HCT116 (cell line): Measurements from ENCODE around the gene ZBTB20. TPM values are rescaled to one million over a fixed set of nuclear protein-coding genes. Genes with fewer than 3 reads are reported as not detected.

ENCODE experiments used
- ATAC-seq: fragments of 200-7000 bp; cut with Tn5 transposase; 2 replicates; pipeline ENCODE4 v1.9.1; 2020; ENCODE audit warnings: mild to moderate bottlenecking, moderate library complexity
- BruUV-seq: library from RNA; stranded (reverse); fragments of 400-500 nt; replicated peaks from 2 replicates; lab custom pipeline; 2021; lab: Mats Ljungman, UMichigan
- CTCF ChIA-PET: fragments of 300-600 bp; sonication (Branson Sonifier 250); formaldehyde crosslinking; loops from one replicate; lab custom pipeline; 2021; ENCODE audit warnings: antibody characterized with exemption; lab: Charles Lee
- POLR2A ChIA-PET: fragments of 300-600, 350-600 bp; sonication (Branson Sonifier 250); formaldehyde crosslinking; loops from one replicate; lab custom pipeline; 2021; ENCODE audit warnings: antibody characterized with exemption; lab: Charles Lee
- RAD21 ChIA-PET, 2 experiments: fragments of 300-600 bp; sonication (Branson Sonifier 250); formaldehyde crosslinking; loops; one replicate each; lab custom pipeline; 2023; ENCODE audit warnings: low total read pairs in 2 of 2; ENCODE audit not compliant: uncharacterized antibody in 2 of 2, unreplicated experiment in 2 of 2, low non-redundant PET in 1 of 2; lab: Charles Lee
- DNase-seq: peaks from one replicate; pipeline ENCODE4 v3.0.0-alpha.2; 2010; ENCODE audit warnings: low read depth, low spot score
- H2AFZ ChIP-seq: fragments of 200-600 bp; shearing (Covaris generic), sonication (generic); 2 replicates; pipeline ENCODE4 v1.6.1; 2017; ENCODE audit warnings: low read depth, mixed run types, mixed read lengths, antibody characterized with exemption, low read length; ENCODE audit not compliant: poor library complexity, severe bottlenecking
- H3K27ac ChIP-seq: 2 replicates; pipeline ENCODE4 v1.5.1; 2012; ENCODE audit warnings: low read depth, low read length
- H3K27me3 ChIP-seq: fragments of 200-600 bp; sonication (generic); 2 replicates; pipeline ENCODE4 v1.6.1; 2016; ENCODE audit warnings: mixed run types, low read length, mixed read lengths; ENCODE audit not compliant: insufficient read depth
- H3K36me3 ChIP-seq, 2 experiments: fragments of 200-500 bp in 1 of 2; fragments of 200-600 bp in 1 of 2; sonication (Bioruptor generic) in 1 of 2; sonication (generic) in 1 of 2; 2 replicates each; pipeline versions ENCODE4 v1.5.1 to v1.6.1; 2014 to 2016; ENCODE audit warnings: low read length in 2 of 2, inconsistent platforms in 1 of 2, mixed read lengths in 1 of 2, mixed run types in 1 of 2; ENCODE audit not compliant: insufficient read depth in 2 of 2, control insufficient read depth in 1 of 2
- H3K4me1 ChIP-seq, 2 experiments: fragments of 200-600 bp in 1 of 2; sonication (generic) in 1 of 2; 2 replicates each; pipeline versions ENCODE4 v1.5.1 to v1.6.1; 2012 to 2017; ENCODE audit warnings: low read length in 2 of 2, inconsistent platforms in 1 of 2, mild to moderate bottlenecking in 1 of 2, mixed read lengths in 1 of 2, mixed run types in 1 of 2, moderate library complexity in 1 of 2; ENCODE audit not compliant: insufficient read depth in 2 of 2, control insufficient read depth in 1 of 2
- H3K4me2 ChIP-seq: fragments of 200-600 bp; sonication (generic); 2 replicates; pipeline ENCODE4 v1.6.1; 2017; ENCODE audit warnings: mixed run types, low read length, mixed read lengths
- H3K4me3 ChIP-seq, 2 experiments: fragments of 200-600 bp in 1 of 2; sonication (generic) in 1 of 2; replicated peaks in 1 of 2; 2 replicates each; pipeline ENCODE4 v1.5.1; 2011 to 2016; ENCODE audit warnings: low read length in 2 of 2, control low read depth in 1 of 2, low read depth in 1 of 2, mild to moderate bottlenecking in 1 of 2, mixed read lengths in 1 of 2, mixed run types in 1 of 2
- H3K79me2 ChIP-seq: fragments of 200-600 bp; sonication (generic); 2 replicates; pipeline ENCODE4 v1.6.1; 2017; ENCODE audit warnings: mild to moderate bottlenecking, mixed run types, low read length, moderate library complexity, mixed read lengths; ENCODE audit not compliant: insufficient read depth
- H3K9ac ChIP-seq: fragments of 200-600 bp; sonication (generic); 2 replicates; pipeline ENCODE4 v1.6.1; 2016; ENCODE audit warnings: low read length, mixed read lengths
- H3K9me2 ChIP-seq: fragments of 200-600 bp; sonication (generic), shearing (Covaris generic); 2 replicates; pipeline ENCODE4 v1.6.1; 2017; ENCODE audit warnings: mixed run types, mild to moderate bottlenecking, moderate library complexity; ENCODE audit not compliant: insufficient read depth
- H3K9me3 ChIP-seq, 2 experiments: fragments of 200-500 bp in 1 of 2; fragments of 200-600 bp in 1 of 2; sonication (Bioruptor generic) in 1 of 2; sonication (generic) in 1 of 2; 2 replicates each; pipeline ENCODE4 v1.6.1; 2014 to 2017; ENCODE audit warnings: low read length in 2 of 2, mixed read lengths in 2 of 2, inconsistent platforms in 1 of 2, low read depth in 1 of 2, mild to moderate bottlenecking in 1 of 2, mixed run types in 1 of 2, moderate library complexity in 1 of 2; ENCODE audit not compliant: control insufficient read depth in 1 of 2, insufficient read depth in 1 of 2
- H4K20me1 ChIP-seq: fragments of 200-600 bp; sonication (generic), shearing (Covaris generic); 2 replicates; pipeline ENCODE4 v1.6.1; 2017; ENCODE audit warnings: mixed run types, mild to moderate bottlenecking, moderate library complexity; ENCODE audit not compliant: insufficient read depth
- CEBPB ChIP-seq: IDR thresholded peaks from 2 replicates; pipeline ENCODE4 v1.6.1; 2012; ENCODE audit warnings: low read depth
- EGR1 ChIP-seq: IDR thresholded peaks from 2 replicates; pipeline ENCODE4 v1.6.1; 2012; ENCODE audit warnings: low read depth
- POLR2AphosphoS5 ChIP-seq: IDR thresholded peaks from 2 replicates; pipeline ENCODE4 v1.6.1; 2011; ENCODE audit warnings: mild to moderate bottlenecking, low read depth, low read length, moderate library complexity
- SIN3A ChIP-seq: IDR thresholded peaks from 2 replicates; pipeline ENCODE4 v1.6.1; 2012; ENCODE audit warnings: low read depth
- SRF ChIP-seq: IDR thresholded peaks from 2 replicates; pipeline ENCODE4 v1.6.1; 2012; ENCODE audit warnings: low read depth
- TCF7L2 ChIP-seq: IDR thresholded peaks from 2 replicates; pipeline ENCODE4 v1.7.0; 2011; ENCODE audit warnings: borderline replicate concordance, inconsistent platforms; ENCODE audit not compliant: insufficient read depth, insufficient read length; ENCODE audit errors: extremely low read depth
- YY1 ChIP-seq: IDR thresholded peaks from 2 replicates; pipeline ENCODE4 v1.6.1; 2011; ENCODE audit warnings: low read length, low read depth, moderate library complexity, mild to moderate bottlenecking; ENCODE audit not compliant: insufficient replicate concordance; ENCODE audit errors: extremely low read depth
- ZNF274 ChIP-seq: fragments of 200-500 bp; sonication (Bioruptor generic); IDR thresholded peaks from 2 replicates; pipeline ENCODE4 v1.6.1; 2014; ENCODE audit warnings: mild to moderate bottlenecking, low read depth, low read length, inconsistent platforms
- intact Hi-C: fragments of 100-400 bp; cut with micrococcal nuclease; formaldehyde crosslinking; loops from 2 replicates; pipeline ENCODE4 v1.10.0; 2022
- total RNA-seq: library from RNA; stranded (reverse); gene quantifications from one replicate; pipeline ENCODE4 v1.2.1, GENCODE V29; 2021; ENCODE audit not compliant: unreplicated experiment
- TF ChIP-seq, protein P1 (sequence below): IDR thresholded peaks from 2 replicates; pipeline ENCODE4 v1.6.1; 2012
- TF ChIP-seq, protein P2 (sequence below): IDR thresholded peaks from 2 replicates; pipeline ENCODE4 v1.6.1; 2012

ZBTB20 gene
- total RNA-seq, 1 experiment from 2014 or later = 42.1 TPM

- Histone ChIP-seq H3K36me3 (no peaks in the 10 kb centered on the region), H3K9me2 (no peaks in the 10 kb centered on the region), H3K27ac (no peak overlapping the region), H3K4me2 (no peak overlapping the region), H3K9me3 (no peaks in the 10 kb centered on the region), H3K79me2 (peaks cover 3% of the 10 kb centered on the region; the same call in 1 of the 2 replicates), H2AFZ (no peak overlapping the region), H3K27me3 (no peaks in the 10 kb centered on the region), H3K4me3 (no peak overlapping the region), H3K9ac (no peak overlapping the region), H4K20me1 (no peaks in the 10 kb centered on the region), H3K4me1 (peaks cover 6 to 9% of the 10 kb centered on the region in 2 experiments; a peak in 3 of 4 replicates)
- RAD21 ChIA-PET = interaction anchor here in 1 of 2 experiments (0.6 kb wide), 1 partner anchor 13 kb away, joined by 4 read pairs; no protein-coding TSS in a partner anchor
- DNase-seq (no peak), ATAC-seq (no peak)
- no peak for TF ChIP-seq ZNF274
- TF ChIP-seq SRF = no peak
- TF ChIP-seq YY1 = no peak
- TF ChIP-seq TCF7L2 = no peak
- no peak for TF ChIP-seq SIN3A
- TF ChIP-seq, protein P1, sequence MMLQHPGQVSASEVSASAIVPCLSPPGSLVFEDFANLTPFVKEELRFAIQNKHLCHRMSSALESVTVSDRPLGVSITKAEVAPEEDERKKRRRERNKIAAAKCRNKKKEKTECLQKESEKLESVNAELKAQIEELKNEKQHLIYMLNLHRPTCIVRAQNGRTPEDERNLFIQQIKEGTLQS = no peak
- no peak for TF ChIP-seq POLR2AphosphoS5
- TF ChIP-seq EGR1 = no peak
- TF ChIP-seq, protein P2, sequence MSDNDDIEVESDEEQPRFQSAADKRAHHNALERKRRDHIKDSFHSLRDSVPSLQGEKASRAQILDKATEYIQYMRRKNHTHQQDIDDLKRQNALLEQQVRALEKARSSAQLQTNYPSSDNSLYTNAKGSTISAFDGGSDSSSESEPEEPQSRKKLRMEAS = no peak
- no peak for TF ChIP-seq CEBPB
- POLR2A ChIA-PET = no interaction called here
- CTCF ChIA-PET = no interaction called here
- intact Hi-C loops = no loop called here
- no TSS peak for BruUV-seq
Observed at GRCh38 chr3:115141033-115141757, 5.9 kb downstream of the ZBTB20 start.
